PFSK-1 (cell line): ENCODE results near the gene LEO1.

Experiments used
- FOXP2 ChIP-seq: optimal IDR thresholded peaks from 2 replicates; pipeline ENCODE3; 2011; ENCODE audit warnings: borderline replicate concordance, control low read depth, inconsistent platforms; ENCODE audit not compliant: insufficient read depth; ENCODE audit errors: extremely low read length, extremely low read depth
- POLR2AphosphoS5 ChIP-seq: IDR thresholded peaks from 2 replicates; pipeline ENCODE4 v1.6.1; 2012; ENCODE audit warnings: low read depth, mild to moderate bottlenecking, control low read depth, low read length, moderate library complexity
- REST ChIP-seq, 2 experiments: IDR thresholded peaks; 2 replicates each; pipeline versions ENCODE4 v1.6.1 to v1.8.0; 2011 to 2012; ENCODE audit warnings: low read depth in 2 of 2, low read length in 2 of 2, control low read depth in 1 of 2, inconsistent platforms in 1 of 2, mild to moderate bottlenecking in 1 of 2, moderate library complexity in 1 of 2; ENCODE audit not compliant: insufficient read depth in 1 of 2
- SIN3A ChIP-seq: IDR thresholded peaks from 2 replicates; pipeline ENCODE4 v1.6.1; 2012; ENCODE audit warnings: mild to moderate bottlenecking, low read length, moderate library complexity, borderline replicate concordance; ENCODE audit not compliant: insufficient read depth
- TAF1 ChIP-seq: IDR thresholded peaks from 2 replicates; pipeline ENCODE4 v1.6.1; 2012; ENCODE audit warnings: low read length, control low read depth, borderline replicate concordance; ENCODE audit not compliant: insufficient read depth

LEO1 gene

GRCh38 chr15:52012210-52012609, 40.6 kb upstream of the LEO1 start:
- TF ChIP-seq REST (IDR thresholded peaks at IDR 0.05; ENCODE audit: insufficient read depth in 1 of 2, low read depth in 2 of 2, low read length in 2 of 2) = no peak
- TF ChIP-seq FOXP2 = no peak
- TF ChIP-seq TAF1 = no peak
- no peak for TF ChIP-seq POLR2AphosphoS5
- TF ChIP-seq SIN3A = no peak

DNA sequence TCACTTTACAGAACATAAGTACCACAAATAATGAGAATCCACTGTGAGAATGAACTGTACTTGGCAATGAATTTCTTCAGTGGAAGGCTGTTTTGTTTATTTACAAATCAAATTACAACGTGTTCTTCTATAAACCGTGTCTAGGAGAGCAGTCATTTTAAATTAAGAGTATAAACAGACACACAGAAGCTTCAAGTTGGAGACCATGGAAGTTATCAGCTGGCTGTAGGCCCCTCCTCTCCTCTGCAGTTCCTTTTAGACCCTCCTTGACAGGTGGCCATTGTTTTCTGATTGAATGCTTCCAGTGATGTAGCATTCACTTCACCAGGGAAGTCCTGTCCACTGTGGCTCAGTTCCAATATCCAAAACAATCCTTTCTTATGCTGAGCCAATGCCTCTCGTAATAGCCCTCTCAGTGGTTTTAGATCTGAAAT, 40.1 kb upstream of the LEO1 start:
- TF ChIP-seq FOXP2 = no peak

DNA sequence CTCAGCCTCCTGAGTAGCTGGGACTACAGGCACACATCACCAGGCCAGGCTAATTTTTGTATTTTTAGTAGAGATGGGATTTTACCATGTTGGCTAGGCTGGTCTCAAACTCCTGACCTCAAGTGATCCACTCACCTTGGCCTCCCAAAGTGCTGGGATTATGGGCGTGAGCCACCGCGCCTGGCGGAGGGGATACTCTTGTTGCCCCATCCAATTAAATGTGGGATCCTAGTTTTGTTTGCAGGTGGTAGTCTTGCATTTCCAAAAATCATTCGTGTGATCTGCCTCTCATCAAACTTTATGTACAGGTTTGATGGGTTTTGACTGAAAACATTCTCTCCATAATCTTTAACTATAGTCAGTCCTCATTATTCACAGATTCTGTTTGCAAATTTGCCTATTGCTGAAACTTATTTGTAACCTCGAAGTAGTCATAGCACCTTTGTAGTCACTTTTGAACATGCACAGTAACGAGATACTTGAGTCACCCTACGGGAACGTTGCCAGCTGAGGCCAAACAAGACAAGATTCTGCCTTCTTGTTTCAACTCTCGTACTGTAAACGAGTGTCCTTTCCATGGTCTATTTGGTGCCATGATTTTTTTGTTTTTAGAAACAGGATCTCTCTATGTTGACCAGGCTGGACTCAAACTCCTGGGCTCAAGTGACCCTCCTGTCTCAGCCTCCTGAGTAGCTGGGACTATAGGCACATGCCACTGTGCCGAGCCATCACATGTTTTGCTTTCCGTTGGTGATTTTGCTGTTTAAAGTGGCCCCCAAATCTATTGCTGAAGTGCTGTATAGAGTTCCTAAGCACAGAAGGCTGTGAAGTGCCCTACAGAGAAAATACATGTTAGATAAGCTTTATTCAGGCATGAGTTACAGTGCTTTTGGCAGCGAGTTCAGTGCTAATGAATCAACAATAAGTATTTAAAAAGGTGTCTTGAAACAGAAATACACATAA, 39.3 kb upstream of the LEO1 start:
- no peak for TF ChIP-seq FOXP2
- no peak for TF ChIP-seq TAF1
- TF ChIP-seq REST (IDR thresholded peaks at IDR 0.05; ENCODE audit: insufficient read depth in 1 of 2, low read depth in 2 of 2, low read length in 2 of 2) = no peak
- TF ChIP-seq POLR2AphosphoS5 = no peak
- TF ChIP-seq SIN3A = no peak

- TF ChIP-seq REST (IDR thresholded peaks at IDR 0.05; ENCODE audit: insufficient read depth in 1 of 2, low read depth in 2 of 2, low read length in 2 of 2) (no peak), POLR2AphosphoS5 (no peak), SIN3A (no peak), FOXP2 (no peak), TAF1 (no peak)
Observed at GRCh38 chr15:52008698-52009434, 37.3 kb upstream of the LEO1 start.

- TF ChIP-seq SIN3A (no peak), POLR2AphosphoS5 (no peak), FOXP2 (no peak), REST (IDR thresholded peaks at IDR 0.05; ENCODE audit: insufficient read depth in 1 of 2, low read depth in 2 of 2, low read length in 2 of 2) (no peak), TAF1 (no peak)
Observed at GRCh38 chr15:52008359-52008697, 36.8 kb upstream of the LEO1 start.
